SU-DHL-6 (cell line): Measurements from ENCODE around the gene FOXN3.

Experiments
- H2AFZ ChIP-seq: fragments of 200-600 bp; sonication (generic); 2 replicates; pipeline ENCODE4 v1.6.1; 2014; ENCODE audit warnings: low read depth, mild to moderate bottlenecking, moderate library complexity, mixed read lengths, antibody characterized with exemption, low read length; ENCODE audit not compliant: severe bottlenecking
- H3F3A ChIP-seq: fragments of 200-600 bp; shearing (Covaris generic); 2 replicates; pipeline ENCODE4 v1.6.0; 2016; ENCODE audit warnings: antibody characterized with exemption, mild to moderate bottlenecking; ENCODE audit not compliant: insufficient read depth
- H3K27ac ChIP-seq: fragments of 200-600 bp; sonication (generic); 2 replicates; pipeline ENCODE4 v1.5.1; 2016; ENCODE audit warnings: low read depth, mild to moderate bottlenecking, low read length, moderate library complexity, mixed read lengths
- H3K27me3 ChIP-seq: fragments of 200-600 bp; sonication (generic), shearing (Covaris generic); 2 replicates; pipeline ENCODE4 v1.6.0; 2014; ENCODE audit warnings: mild to moderate bottlenecking, low read length
- H3K36me3 ChIP-seq: fragments of 200-600 bp; sonication (generic); 2 replicates; pipeline ENCODE4 v1.6.1; 2014; ENCODE audit warnings: mild to moderate bottlenecking, low read length, mixed read lengths
- H3K4me2 ChIP-seq: fragments of 300-600, 200-600 bp; shearing (Covaris generic), sonication (generic); 2 replicates; pipeline ENCODE4 v1.6.0; 2014; ENCODE audit warnings: low read length, low read depth, mild to moderate bottlenecking; ENCODE audit not compliant: poor library complexity, severe bottlenecking
- H3K4me3 ChIP-seq: fragments of 200-600 bp; sonication (generic); 2 replicates; pipeline ENCODE4 v1.5.1; 2014; ENCODE audit warnings: antibody characterized with exemption, low read length, mild to moderate bottlenecking, mixed read lengths; ENCODE audit not compliant: insufficient read depth, poor library complexity, severe bottlenecking
- H3K79me2 ChIP-seq: fragments of 200-600 bp; sonication (generic); 2 replicates; pipeline ENCODE4 v1.6.1; 2014; ENCODE audit warnings: mild to moderate bottlenecking, low read length, moderate library complexity; ENCODE audit not compliant: insufficient read depth
- H3K9ac ChIP-seq: fragments of 200-600 bp; sonication (generic); 2 replicates; pipeline ENCODE4 v1.7.0; 2014; ENCODE audit warnings: mild to moderate bottlenecking, low read length
- H3K9me2 ChIP-seq: fragments of 200-600 bp; sonication (generic); replicated peaks from 2 replicates; pipeline ENCODE4 v1.6.1; 2014; ENCODE audit warnings: low read length; ENCODE audit not compliant: insufficient read depth
- H3K9me3 ChIP-seq: fragments of 200-600 bp; sonication (generic); 2 replicates; pipeline ENCODE4 v1.6.1; 2014; ENCODE audit warnings: low read length, mixed read lengths; ENCODE audit not compliant: insufficient read depth
- H4K20me1 ChIP-seq: fragments of 200-600 bp; sonication (generic); 2 replicates; pipeline ENCODE4 v1.6.1; 2014; ENCODE audit warnings: low read depth, mild to moderate bottlenecking, antibody characterized with exemption, low read length, moderate library complexity, mixed read lengths
- EZH2phosphoT487 ChIP-seq: fragments of 200-600 bp; sonication (generic), shearing (Covaris generic); conservative IDR thresholded peaks from 2 replicates; pipeline ENCODE4 v1.6.1; 2018; ENCODE audit warnings: mild to moderate bottlenecking, antibody characterized with exemption, low read length, moderate library complexity, mixed read lengths
- TF ChIP-seq, protein P1 (sequence below): fragments of 200-600 bp; sonication (generic); IDR thresholded peaks from one replicate; pipeline ENCODE4 v1.5.1; 2017; ENCODE audit warnings: antibody characterized with exemption, mild to moderate bottlenecking, low read length, moderate library complexity; ENCODE audit not compliant: insufficient read depth, poor library complexity, severe bottlenecking

FOXN3 gene

DNA sequence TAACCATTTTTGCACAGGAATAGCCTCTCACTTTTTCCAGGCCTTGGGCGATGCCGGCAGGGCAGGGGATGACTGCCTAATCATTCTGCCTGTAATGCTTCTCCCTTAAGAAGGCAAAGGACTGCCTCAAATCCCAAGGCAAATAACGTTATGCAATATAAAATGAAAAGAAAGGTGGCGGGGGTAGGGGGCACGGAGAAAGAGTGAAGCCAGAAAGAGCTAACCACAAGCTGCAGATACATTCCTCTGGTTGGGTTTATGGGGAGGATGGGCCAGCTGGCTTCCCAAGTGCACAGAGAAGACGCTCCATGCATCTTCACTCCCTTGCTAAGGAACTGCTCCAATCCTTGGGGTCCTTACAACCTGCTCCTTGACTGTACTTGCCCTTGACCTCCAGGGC, 229.5 kb downstream of the FOXN3 start:
- H3K4me3 ChIP-seq, result no peak overlapping the region
- H3K36me3 ChIP-seq, result peaks cover 5% of the 10 kb centered on the region; the same call in 1 of the 2 replicates
- no peak overlapping the region for H3K27ac ChIP-seq
- H3K9me3 ChIP-seq, result no peaks in the 10 kb centered on the region
- TF ChIP-seq, protein P1, sequence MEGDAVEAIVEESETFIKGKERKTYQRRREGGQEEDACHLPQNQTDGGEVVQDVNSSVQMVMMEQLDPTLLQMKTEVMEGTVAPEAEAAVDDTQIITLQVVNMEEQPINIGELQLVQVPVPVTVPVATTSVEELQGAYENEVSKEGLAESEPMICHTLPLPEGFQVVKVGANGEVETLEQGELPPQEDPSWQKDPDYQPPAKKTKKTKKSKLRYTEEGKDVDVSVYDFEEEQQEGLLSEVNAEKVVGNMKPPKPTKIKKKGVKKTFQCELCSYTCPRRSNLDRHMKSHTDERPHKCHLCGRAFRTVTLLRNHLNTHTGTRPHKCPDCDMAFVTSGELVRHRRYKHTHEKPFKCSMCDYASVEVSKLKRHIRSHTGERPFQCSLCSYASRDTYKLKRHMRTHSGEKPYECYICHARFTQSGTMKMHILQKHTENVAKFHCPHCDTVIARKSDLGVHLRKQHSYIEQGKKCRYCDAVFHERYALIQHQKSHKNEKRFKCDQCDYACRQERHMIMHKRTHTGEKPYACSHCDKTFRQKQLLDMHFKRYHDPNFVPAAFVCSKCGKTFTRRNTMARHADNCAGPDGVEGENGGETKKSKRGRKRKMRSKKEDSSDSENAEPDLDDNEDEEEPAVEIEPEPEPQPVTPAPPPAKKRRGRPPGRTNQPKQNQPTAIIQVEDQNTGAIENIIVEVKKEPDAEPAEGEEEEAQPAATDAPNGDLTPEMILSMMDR, result no peak
- TF ChIP-seq EZH2phosphoT487, result no peak
- no peak overlapping the region for H3K4me2 ChIP-seq
- peaks cover 7% of the 10 kb centered on the region; the same call in 1 of the 2 replicates for H3K79me2 ChIP-seq
- no peak overlapping the region for H2AFZ ChIP-seq
- H3K27me3 ChIP-seq, result no peaks in the 10 kb centered on the region
- H4K20me1 ChIP-seq, result 0 out of 2 replicates have a peak, but pooled peaks cover 4% of the 10 kb centered on the region
- H3K9me2 ChIP-seq, result no peaks in the 10 kb centered on the region
- H3F3A ChIP-seq, result no peaks in the 10 kb centered on the region
- no peak overlapping the region for H3K9ac ChIP-seq

DNA sequence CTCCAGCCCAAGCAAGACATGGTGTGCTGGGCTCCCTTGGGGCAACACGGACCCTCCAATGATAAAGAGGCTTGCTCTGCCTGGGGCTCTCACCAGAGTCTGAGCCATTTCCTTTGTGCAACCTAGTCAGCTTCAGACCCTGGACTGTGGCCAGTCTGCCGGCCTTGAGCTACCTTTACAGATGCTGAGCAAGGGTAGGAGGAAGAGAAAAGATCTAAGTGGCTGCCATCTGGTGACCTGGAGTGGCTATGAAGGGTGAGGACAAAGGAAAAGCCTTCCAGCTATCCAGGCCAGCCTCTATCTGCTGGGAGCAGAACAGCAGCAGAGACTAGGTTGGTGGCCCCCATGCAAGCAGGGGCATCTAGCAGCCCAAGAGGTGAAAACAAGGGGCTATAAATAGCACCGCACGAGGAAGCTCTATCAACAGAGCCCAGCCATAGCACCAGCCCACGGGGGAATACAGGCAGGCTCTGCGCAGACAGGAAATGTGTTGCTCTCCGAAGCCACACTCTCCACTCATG, 230.1 kb downstream of the FOXN3 start:
- Histone ChIP-seq H3K36me3 (peaks cover 5% of the 10 kb centered on the region; the same call in 1 of the 2 replicates), H3K79me2 (peaks cover 7% of the 10 kb centered on the region; the same call in 1 of the 2 replicates), H3K4me2 (no peak overlapping the region)

DNA sequence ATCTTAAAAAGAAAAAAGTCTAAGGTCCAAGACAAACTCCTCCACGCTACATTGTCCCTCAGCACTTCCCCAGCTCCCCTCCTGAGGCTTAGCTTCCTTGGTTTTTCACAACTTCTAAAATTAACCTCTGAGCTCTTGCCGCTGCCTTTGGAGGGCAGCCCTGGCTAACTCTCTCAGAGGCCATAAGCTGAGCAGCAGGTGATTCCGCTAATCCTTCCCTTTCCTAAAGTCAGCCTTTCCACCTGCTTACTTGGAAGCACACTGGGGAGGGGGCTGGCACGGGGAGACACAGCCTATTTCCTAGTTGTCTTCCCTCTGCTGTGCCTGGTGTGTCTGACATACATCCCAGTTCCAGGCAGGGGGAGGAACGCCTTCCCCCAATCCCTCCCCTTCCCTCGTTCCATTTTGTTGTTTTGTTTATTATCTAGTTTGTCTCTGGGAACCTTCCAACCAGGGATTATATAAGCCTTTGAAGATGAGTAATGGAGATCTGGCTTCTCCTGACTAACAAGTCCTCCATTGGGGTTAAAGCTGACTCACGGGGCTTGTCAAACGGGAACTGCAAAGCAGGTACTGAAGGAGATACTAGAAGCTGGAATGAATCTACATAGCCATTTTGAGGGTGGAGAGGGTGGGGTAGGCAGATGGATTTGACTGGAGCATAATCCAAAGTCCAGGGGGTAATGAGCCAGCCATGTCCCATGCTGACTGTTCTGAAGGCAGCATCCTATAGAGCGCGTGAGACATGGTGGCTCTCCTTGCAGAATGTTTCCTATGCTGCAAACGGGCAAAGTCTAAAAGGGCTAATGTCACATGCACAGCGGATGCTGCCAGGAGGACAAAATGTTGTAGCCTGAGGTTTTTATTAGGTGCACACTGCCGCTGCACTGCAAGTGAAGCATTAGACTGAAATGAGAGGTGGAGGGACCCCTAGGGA, 230.8 kb downstream of the FOXN3 start:
- no peak overlapping the region for H3K4me2 ChIP-seq
- H3K27me3 ChIP-seq, result no peaks in the 10 kb centered on the region
- H2AFZ ChIP-seq, result no peak overlapping the region
- H3K36me3 ChIP-seq, result peaks cover 5% of the 10 kb centered on the region; the same call in 1 of the 2 replicates
- 0 out of 2 replicates have a peak, but pooled peaks cover 3% of the 10 kb centered on the region for H4K20me1 ChIP-seq
- no peak overlapping the region for H3K4me3 ChIP-seq
- H3F3A ChIP-seq, result no peaks in the 10 kb centered on the region
- H3K9me2 ChIP-seq, result no peaks in the 10 kb centered on the region
- H3K79me2 ChIP-seq, result peaks cover 3% of the 10 kb centered on the region; the same call in 1 of the 2 replicates
- no peaks in the 10 kb centered on the region for H3K9me3 ChIP-seq
- no peak overlapping the region for H3K9ac ChIP-seq
- H3K27ac ChIP-seq, result no peak overlapping the region
- TF ChIP-seq, protein P1, result no peak
- no peak for TF ChIP-seq EZH2phosphoT487

More for the DNA sequence above, 230.1 kb downstream of the FOXN3 start:
- H3K9ac ChIP-seq, result no peak overlapping the region
- no peak overlapping the region for H2AFZ ChIP-seq
- no peaks in the 10 kb centered on the region for H3F3A ChIP-seq
- 0 out of 2 replicates have a peak, but pooled peaks cover 4% of the 10 kb centered on the region for H4K20me1 ChIP-seq
- no peak overlapping the region for H3K4me3 ChIP-seq
- H3K9me2 ChIP-seq, result no peaks in the 10 kb centered on the region
- H3K27me3 ChIP-seq, result no peaks in the 10 kb centered on the region
- no peak overlapping the region for H3K27ac ChIP-seq
- TF ChIP-seq EZH2phosphoT487, result no peak
- TF ChIP-seq, protein P1, result no peak
- H3K9me3 ChIP-seq, result no peaks in the 10 kb centered on the region
